ENCODE measurements around the gene SLX4.

GRCh38 chr16:3590736-3591435 lies 20.5 kb downstream of the SLX4 start:
- TF ChIP-seq CTCF (IDR thresholded peaks at IDR 0.05; ENCODE audit: insufficient read depth, low read length) (no peak), GABPA (IDR thresholded peaks at IDR 0.05; ENCODE audit: low read depth) (0 out of 2 replicates have a peak, but pooled peaks have one; percentile 22), SPI1 (IDR thresholded peaks at IDR 0.05; ENCODE audit: borderline replicate concordance, low read depth) (peak; percentile 51; the same call in 1 of the 2 replicates), REST (IDR thresholded peaks at IDR 0.05; ENCODE audit: insufficient replicate concordance, low read depth) (no peak)

Measured in HL-60 (cell line).